NCI-H128 (cell line): ENCODE measurements around the gene NXPE3.
"Not testable (repeated sequence)": the region's sequence is repeated elsewhere in the genome, so short reads cannot be mapped to it uniquely, and the experiment has no call there.

Experiments used
- DNase-seq: peaks from one replicate; lab custom pipeline; 2025; ENCODE audit not compliant: unreplicated experiment; lab: John Stamatoyannopoulos, UW

NXPE3 gene

DNA sequence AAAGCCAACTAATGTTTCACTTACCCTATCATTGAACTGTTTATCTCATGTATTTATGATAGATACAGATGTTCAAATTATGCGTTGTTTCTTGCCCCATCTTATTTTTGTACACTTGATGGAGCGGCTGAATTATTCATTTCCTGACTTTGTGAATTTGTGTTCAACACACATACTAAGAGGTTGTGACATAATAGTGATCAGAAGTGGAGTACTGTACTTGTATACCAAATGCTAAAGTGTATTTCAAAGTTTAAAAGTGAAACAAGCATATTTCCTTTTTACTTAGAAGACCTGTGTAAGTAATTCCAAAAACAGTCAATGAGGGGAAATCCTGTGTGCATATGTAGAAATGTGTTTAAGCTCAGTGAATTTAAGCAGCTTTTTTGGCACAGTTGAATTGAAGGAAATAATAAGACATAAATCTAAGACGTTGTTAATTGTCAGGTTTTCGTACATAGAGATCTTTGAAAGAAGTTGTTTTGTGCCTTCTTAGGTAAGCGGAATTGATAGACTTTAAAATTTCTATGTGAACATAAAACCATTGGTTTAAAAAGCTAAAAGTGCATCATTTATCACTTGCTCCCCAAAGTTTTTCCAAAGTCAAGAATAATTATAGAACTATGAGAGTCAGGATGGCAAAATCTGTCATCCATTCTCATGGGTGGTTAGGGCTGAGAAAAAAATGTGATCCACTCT lies 72.2 kb downstream of the NXPE3 start:
- DNase-seq: no peak

DNA sequence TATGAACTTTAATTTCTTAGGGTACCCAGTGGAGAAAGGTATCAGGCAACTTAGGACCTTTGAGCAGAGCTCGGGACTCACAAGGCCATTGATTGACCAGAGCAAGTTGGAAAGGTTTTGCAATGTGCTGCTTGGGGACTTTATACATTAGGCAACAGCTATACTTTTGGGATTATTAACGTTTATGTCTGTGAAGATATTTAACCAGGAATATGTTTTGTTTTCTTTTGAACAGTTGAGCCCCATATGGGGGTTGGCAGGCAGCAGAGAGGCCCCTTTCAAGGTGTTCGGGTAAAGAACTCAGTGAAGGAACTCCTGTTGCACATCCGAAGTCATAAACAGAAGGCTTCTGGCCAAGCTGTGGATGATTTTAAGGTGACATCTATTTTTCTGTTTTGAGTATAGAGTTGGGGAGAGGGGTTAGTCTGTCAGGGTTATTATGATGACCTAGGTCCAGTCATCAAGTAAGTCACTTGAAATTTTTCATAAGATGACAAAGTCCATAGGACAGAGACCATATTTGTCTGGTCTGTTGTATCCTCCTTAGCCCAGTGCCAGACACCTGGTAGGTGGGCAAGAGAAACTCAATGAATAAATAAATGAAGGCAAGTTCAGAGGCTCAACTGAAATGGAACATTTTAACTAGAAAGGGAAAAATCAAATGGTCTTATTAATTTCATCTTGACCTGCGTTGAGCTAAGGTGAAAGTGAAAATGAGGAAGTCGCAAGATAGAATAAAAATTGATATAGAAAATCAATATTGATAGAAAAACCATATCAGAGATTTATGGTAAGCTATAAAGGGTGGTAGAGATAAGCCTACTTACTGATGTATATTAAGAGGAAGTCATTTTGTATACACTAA lies 73.1 kb downstream of the NXPE3 start:
- DNase-seq: no peak

DNA sequence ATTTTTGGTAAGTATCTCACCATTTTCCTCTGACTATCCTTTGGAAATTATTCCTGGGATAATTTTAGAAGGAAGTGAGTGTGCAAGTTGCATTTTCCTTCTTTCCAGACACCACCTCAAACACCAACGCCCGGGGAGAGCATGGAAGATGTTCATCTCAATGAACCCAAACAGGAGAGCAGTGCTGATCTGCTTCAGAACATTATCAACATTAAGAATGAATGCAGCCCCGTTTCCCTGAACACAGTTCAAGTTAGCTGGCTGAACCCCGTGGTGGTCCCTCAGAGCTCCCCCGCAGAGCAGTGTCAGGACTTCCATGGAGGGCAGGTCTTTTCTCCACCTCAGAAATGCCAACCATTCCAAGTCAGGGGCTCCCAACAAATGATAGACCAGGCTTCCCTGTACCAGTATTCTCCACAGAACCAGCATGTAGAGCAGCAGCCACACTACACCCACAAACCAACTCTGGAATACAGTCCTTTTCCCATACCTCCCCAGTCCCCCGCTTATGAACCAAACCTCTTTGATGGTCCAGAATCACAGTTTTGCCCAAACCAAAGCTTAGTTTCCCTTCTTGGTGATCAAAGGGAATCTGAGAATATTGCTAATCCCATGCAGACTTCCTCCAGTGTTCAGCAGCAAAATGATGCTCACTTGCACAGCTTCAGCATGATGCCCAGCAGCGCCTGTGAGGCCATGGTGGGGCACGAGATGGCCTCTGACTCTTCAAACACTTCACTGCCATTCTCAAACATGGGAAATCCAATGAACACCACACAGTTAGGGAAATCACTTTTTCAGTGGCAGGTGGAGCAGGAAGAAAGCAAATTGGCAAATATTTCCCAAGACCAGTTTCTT lies 74.2 kb downstream of the NXPE3 start:
- DNase-seq: no peak

DNA sequence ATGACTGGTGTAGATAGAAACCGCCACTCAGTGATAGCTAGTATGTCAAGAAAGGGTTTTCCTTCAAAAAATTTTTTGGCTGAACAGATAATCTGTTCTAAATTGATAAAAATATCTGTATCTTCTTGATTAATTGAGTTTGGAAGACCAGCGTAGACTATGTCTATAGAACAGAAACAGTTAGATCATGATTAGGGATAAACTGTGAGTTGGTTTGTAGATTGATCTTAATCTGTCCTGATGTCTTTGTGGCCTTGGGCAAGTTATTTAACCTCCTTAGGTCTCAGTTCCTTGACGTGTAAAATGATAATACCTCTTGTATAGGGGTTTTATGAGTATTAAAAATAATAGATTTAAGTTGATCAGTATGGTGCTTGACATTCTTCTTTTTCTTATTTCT lies 75.0 kb downstream of the NXPE3 start:
- DNase-seq: no peak

DNA sequence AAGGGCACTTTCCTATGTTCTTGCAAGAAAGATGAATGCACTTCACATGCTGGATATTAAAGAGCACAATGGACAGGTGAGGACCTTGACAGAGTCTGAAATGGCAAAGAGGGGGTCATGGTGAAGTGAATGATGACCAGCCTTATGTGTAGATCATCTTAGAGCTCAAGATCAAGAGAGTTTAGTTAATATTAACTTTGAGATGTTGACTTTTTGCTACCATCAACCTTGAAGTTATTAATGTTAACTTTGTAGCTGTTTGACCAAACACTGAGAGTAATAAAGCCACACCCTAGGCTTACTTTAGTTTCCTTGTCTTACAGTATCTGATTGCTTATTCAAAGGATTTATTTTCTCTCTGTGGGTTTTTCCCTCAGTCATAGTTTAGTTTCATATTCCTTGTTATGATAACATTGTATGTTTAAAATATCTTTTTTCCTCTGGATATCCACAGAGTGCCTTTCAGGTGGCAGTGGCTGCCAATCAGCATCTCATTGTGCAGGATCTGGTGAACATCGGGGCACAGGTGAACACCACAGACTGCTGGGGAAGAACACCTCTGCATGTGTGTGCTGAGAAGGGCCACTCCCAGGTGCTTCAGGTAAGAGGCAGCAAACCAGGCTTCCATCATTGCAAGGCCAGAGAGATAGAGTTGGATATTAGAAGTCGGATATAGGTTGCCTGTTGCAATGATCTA lies 75.7 kb downstream of the NXPE3 start:
- no peak for DNase-seq

DNA sequence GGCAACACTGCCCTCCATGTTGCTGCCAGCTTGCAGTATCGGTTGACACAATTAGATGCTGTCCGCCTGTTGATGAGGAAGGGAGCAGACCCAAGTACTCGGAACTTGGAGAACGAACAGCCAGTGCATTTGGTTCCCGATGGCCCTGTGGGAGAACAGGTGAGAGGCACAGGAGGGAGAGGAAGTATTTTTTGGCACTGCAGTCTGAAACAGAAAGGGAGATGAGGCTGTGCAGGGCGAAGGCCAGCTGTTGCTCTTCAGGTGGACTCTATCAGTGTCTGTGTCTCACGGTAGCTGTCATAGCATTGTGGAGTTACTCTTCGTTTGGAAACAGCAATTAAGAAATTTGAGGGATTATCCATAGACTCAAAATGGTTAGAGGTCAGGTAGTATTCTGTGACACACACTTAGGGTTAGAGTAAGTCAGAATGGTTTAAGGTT lies 78.3 kb downstream of the NXPE3 start:
- DNase-seq: no peak

DNA sequence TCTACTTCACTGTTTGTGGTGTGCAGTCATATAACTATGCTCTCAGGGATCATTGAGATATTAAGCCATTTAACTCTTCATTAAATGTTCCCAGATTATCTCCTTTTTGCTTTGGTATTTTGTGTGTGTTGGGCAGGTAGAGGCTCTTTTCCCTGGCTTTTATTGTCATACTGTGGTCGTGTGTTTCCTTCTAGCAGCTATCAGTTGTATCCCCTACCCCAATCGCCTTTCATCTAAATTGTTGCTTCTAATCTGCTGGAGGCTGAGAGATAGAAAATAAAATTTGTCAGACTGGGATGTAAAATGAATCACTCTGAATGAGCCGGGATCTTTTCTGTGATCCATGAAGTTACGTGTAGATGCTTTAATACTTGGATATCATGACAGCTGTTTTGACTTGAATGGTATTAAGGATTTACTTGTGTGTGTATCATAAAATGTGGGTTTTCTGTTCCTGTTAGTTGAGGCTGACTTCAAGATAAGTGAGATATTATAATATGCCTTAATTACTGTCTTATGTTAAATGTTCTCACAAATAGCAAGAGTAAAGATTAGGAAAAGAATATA lies 79.5 kb downstream of the NXPE3 start:
- no peak for DNase-seq

DNA sequence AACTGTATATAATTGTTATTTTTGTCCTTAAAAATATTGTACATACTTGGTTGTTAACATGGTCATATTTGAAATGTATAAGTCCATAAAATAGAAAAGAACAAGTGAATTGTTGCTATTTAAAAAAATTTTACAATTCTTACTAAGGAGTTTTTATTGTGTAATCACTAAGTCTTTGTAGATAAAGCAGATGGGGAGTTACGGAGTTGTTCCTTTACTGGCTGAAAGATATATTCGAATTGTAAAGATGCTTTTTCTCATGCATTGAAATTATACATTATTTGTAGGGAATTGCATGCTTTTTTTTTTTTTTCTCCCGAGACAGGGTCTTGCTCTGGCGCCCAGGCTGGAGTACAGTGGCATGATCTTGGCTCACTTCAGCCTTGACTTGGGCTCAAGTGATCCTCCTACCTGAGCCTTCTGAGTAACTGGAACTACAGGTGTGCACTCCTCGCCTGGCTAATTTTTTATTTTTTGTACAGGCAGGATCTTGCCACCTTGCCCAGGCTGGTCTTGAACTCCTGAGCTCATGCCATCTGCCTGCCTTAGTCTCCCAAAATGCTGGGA lies 81.0 kb downstream of the NXPE3 start:
- no peak for DNase-seq

DNA sequence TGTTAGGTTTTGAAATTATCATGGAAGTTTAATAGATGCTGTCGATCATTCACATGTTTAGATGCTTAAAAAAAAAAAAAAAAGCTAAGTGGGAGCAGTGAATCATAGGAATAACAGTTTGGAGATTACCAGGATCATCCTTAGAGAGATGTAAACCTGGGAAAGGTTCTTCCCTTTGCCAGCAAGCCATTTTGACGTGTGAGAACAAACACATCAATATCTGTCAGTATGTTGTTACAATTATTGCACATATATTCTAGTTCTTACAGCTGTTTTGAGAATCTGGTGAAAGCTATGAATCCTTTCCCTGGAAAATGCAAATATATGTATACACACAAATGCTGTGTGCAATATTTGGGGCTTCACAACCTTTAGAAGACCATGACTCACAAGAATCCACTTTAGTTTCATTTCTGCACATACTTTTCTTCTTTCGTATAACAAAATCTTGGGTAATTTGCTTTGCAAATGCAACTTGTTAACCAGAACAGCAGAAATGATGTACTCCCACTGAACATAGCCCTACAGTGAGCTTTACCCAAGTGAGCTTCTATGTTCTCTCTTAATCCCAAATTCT lies 82.3 kb downstream of the NXPE3 start:
- no peak for DNase-seq

DNA sequence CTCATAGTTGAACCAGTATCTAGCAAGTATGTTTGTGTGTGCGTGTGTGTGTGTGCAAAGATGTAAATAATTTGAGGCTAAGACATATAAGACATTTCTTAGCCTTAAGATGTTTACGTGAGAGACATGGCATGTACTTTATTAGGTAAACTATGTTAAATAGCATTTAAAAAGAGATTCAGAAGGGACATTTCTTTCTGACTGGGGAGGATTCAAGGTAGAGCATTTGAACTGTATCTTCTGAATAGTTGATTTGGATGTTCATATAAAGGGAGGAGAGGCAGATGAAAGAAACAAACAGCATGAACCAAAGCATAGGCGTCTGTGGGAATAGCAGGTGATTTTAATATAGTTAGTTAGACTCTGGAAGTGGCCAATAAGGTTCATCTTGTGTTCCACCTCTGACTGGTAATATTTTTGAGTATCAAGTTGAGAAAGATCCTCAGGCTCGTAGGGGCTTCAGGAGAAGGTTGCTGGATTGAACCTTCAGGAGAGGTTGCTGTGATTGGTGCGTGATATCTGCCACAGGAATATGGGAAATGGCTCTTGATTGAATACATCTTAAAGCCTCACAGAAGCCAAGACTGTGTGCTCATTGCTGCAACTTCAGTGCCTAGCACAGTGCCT lies 82.9 kb downstream of the NXPE3 start:
- no peak for DNase-seq

DNA sequence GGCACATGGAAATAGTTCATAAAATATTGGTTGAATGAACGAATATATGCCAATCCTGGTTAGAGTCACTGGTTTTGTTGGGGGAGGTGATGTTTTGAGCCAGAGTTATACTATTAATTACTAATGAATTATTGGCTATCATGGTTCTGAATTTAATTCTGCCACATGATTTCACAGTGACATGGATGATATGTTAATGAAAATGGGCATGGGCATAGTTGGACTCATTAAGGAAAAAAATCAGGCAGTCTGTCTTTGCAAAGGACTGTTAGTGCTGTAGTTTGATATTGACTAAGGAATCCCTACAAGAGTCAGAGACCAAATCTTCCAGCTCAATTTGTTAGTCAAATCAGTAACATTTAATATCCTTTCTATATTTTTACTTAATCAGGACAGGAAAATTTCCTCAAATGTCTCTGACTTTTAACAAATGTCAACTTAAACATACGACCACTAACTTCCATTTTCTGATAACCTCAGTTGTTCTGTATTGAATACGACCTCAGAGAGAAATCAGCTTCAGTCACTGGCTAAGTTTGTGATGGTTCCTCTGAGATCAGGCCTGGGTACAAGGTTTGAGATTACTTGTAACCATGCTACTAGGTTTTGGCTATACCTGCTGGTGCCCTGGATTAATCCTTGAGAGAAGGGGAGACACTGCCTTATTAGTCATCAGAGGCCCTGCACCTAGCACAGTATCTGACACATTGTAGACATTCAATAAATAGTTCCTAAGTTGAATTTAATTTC lies 83.6 kb downstream of the NXPE3 start:
- no peak for DNase-seq

DNA sequence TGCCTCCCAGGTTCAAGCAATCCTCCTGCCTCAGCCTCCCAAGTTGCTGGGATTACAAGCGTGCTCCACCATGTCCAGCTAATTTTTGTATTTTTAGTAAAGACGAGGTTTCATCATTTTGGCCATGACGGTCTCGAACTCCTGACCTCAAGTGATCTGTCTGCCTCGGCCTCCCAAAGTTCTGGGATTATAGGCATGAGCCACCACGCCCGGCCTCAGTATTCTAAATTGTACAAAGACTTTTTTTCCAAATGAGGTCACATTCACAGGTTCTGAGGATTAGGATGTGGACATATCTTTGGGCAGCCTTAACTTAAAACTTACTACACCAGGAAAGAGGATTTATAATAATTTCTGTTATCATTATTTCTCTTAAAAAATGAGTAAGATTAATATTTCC lies 85.9 kb downstream of the NXPE3 start:
- not testable (repeated sequence) for DNase-seq

DNA sequence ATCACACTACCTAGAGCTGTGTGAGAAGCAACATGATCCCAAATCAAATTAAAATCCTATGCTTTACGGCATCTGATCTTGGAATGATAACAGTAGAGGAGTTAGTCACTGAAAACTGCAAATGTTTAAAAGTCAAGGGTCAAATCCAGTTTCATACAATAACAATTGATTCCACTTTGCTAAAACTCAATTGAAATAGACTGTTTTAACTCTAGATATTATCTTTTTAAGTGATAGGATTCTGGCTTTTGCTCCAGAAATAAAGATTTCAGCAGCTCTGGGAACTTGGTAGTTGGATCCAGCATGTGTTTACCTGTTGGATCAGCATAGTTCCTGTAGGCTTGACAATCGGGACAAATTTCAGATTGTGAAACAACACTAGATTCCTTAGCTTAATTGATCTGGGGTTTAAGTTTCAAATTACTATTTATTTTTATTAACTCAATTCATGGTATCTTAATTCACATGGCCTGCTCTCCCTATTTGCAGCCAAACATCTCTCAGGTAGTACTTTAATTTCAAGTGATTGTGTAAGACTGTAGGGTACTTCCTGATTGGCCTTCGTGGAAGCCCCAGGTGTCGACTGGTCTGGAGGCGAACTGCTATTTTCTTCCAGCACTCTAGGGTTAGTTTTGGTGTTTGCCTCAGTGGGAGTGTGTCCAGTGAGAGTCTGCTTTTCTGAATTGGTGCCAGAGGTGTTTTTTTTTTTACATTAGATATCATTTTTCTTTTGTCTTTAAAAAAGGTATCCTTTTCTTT lies 86.9 kb downstream of the NXPE3 start:
- DNase-seq: no peak

DNA sequence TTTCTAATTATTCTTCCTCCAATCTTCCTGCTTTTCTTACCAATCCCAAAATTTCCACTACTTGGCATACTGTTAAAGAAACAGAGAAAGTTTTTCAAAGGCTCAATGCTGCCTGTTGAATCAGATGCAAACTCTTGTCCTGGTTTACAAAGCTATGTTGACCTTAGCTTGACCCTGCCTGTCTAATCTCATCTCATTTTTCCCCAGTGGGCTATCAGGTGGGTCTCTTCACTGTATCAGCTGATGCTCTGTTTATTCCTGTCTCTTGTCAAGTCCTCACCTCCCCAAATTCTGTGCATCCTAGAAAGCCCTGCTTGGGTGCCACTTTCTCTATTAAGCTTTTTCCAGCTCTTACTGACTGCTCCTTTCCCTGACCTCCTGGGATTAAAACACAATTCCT lies 88.5 kb downstream of the NXPE3 start:
- no peak for DNase-seq

DNA sequence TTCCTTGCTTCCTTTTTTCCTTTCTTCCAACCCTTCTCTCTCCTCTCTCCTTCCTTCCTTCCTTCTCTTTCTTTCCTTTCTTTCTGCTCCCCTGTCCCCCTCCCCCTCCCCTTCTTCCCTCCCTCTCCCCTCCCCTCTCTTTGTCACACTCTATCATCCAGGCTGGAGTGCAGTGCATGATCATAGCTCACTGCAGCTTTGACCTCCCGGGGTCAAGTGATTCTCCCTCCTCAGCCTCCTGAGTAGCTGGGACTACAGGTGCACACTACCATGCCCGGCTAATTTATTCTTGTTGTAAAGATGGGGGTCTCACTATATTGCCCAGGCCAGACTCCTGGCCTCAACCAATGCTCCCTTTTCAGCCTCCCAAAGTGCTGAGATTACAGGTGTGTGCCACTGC lies 89.0 kb downstream of the NXPE3 start:
- no peak for DNase-seq

DNA sequence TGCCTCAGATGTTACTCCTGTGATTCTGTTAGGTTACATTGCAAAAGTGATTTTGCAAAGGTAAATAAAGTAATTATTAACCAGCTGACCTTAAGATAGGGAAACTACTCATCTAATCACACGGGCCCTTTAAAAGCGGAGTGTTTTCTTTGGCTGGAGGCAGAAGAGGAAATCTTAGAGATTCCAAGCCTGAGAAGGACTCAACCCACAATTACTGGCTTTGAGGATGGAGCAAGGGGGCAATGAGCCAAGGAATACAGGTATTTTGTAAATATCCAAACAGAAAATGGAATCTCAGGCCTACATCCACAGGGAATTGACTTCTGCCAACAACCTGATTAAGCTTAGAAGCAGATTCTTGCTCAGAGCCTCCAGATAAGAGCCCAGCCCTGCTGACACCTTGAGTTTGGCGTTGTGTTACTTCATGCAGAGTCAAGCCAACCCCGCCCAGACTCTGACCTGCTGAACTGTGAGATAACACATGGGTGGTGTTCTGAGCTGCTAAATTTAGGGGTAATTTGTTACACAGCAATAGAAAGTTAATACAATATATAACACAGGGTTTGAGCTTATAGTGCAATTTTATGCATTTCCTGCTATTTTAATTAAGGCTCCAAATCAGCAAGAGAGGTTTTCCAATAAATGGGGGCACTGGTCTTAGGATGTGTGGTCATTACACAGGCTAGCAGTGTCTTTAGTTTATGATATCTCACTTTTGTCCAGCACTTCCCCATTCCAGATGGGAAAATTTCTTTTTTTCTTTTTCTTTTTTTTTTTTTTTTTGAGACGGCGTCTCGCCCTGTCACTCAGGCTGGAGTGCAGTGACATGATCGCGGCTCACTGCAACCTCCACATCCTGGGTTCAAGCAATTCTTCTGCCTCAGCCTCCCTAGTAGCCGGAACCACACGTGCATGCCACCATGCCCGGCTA lies 89.8 kb downstream of the NXPE3 start:
- no peak for DNase-seq

DNA sequence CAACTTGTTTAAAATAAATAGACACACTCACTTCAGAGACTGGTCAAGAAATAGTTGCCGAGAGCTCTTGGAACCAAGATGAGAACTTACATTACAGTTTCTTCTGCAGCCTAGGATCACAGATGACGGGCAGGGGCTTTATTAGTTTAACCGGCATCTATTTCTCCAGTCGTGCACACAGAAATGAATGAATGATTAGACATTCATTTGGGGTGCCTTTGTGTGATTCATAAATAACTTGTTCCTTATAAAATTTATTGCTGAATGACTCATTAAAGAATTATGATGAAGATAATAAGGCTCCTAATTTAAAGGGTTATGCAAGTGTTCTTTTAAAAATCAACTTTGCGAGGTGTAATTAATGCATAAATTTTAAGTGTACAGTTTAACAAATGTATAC lies 91.1 kb downstream of the NXPE3 start:
- DNase-seq: no peak
